GM19328 (cell line): Measurements from ENCODE around the gene MRPS11.
"Not testable (repeated sequence)": the region's sequence is repeated elsewhere in the genome, so short reads cannot be mapped to it uniquely, and the experiment has no call there.

Experiments
- ATAC-seq: cut with Tn5 transposase; IDR thresholded peaks from one replicate; pipeline ENCODE4 v1.9.1; 2021; ENCODE audit warnings: mild to moderate bottlenecking, moderate library complexity; ENCODE audit not compliant: unreplicated experiment

Gene MRPS11

GRCh38 chr15:88467073-88467934 lies at the start of gene MRPS11, which contains the start of gene MRPL46:
Gene MRPS11 (plus strand): TSS chr15:88467708. CDS start chr15:88467718, 10 bp downstream.
Gene MRPL46 (minus strand): TSS chr15:88467388. CDS start chr15:88467377, 11 bp downstream.
- peak; percentile 85 for ATAC-seq

GRCh38 chr15:88419830-88420229 lies 47.7 kb upstream of the MRPS11 start:
- no peak for ATAC-seq

- no peak for ATAC-seq
Observed at GRCh38 chr15:88423331-88423730, 44.2 kb upstream of the MRPS11 start.

GRCh38 chr15:88426304-88426703 lies 41.2 kb upstream of the MRPS11 start:
- ATAC-seq, result no peak

GRCh38 chr15:88428053-88428452 lies 39.5 kb upstream of the MRPS11 start:
- ATAC-seq, result no peak

- no peak for ATAC-seq
Observed at GRCh38 chr15:88428805-88429605, 38.5 kb upstream of the MRPS11 start.

GRCh38 chr15:88430051-88430450 lies 37.5 kb upstream of the MRPS11 start:
- ATAC-seq, result no peak

- no peak for ATAC-seq
Observed at GRCh38 chr15:88431441-88431840, 36.1 kb upstream of the MRPS11 start.

- ATAC-seq, result no peak
Observed at GRCh38 chr15:88433046-88433685, 34.3 kb upstream of the MRPS11 start.

GRCh38 chr15:88434106-88434505 lies 33.4 kb upstream of the MRPS11 start:
- ATAC-seq, result not testable (repeated sequence)

- no peak for ATAC-seq
Observed at GRCh38 chr15:88438181-88438580, 29.3 kb upstream of the MRPS11 start.

- ATAC-seq, result no peak
Observed at GRCh38 chr15:88440021-88440420, 27.5 kb upstream of the MRPS11 start.

- ATAC-seq, result no peak
Observed at GRCh38 chr15:88441076-88441730, 26.3 kb upstream of the MRPS11 start.

- no peak for ATAC-seq
Observed at GRCh38 chr15:88447206-88447605, 20.3 kb upstream of the MRPS11 start.

- ATAC-seq, result no peak
Observed at GRCh38 chr15:88447741-88448140, 19.8 kb upstream of the MRPS11 start.

- ATAC-seq, result no peak
Observed at GRCh38 chr15:88448991-88449461, 18.5 kb upstream of the MRPS11 start.

GRCh38 chr15:88449581-88449980 lies 17.9 kb upstream of the MRPS11 start:
- no peak for ATAC-seq

- no peak for ATAC-seq
Observed at GRCh38 chr15:88450125-88450798, 17.2 kb upstream of the MRPS11 start.

GRCh38 chr15:88453651-88454050 lies 13.9 kb upstream of the MRPS11 start:
- no peak for ATAC-seq

- no peak for ATAC-seq
Observed at GRCh38 chr15:88454236-88454635, 13.3 kb upstream of the MRPS11 start.
